Endodermal cell (in vitro differentiated cells): ENCODE data around the gene CTTN. TPM values are rescaled to one million over a fixed set of nuclear protein-coding genes. Genes with fewer than 3 reads are reported as not detected.

Experiments
- DNase-seq: peaks from one replicate; pipeline ENCODE4 v3.0.0-alpha.2; 2017
- H3K27ac ChIP-seq: 2 replicates; pipeline ENCODE4 v1.5.1; 2013; ENCODE audit warnings: mild to moderate bottlenecking, low read depth, low read length, moderate library complexity
- H3K27me3 ChIP-seq: 2 replicates; pipeline ENCODE4 v1.6.1; 2013; ENCODE audit warnings: mild to moderate bottlenecking, low read length, moderate library complexity; ENCODE audit not compliant: insufficient read depth, control insufficient read depth, poor library complexity, severe bottlenecking
- H3K36me3 ChIP-seq: 2 replicates; pipeline ENCODE4 v1.7.0; 2013; ENCODE audit warnings: mild to moderate bottlenecking, low read length, moderate library complexity; ENCODE audit not compliant: control insufficient read depth, insufficient read depth
- H3K4me1 ChIP-seq: one replicate; pipeline ENCODE4 v1.7.0; 2013; ENCODE audit warnings: low read length; ENCODE audit not compliant: control insufficient read depth, insufficient read depth
- H3K4me3 ChIP-seq: 2 replicates; pipeline ENCODE4 v1.5.1; 2013; ENCODE audit warnings: mild to moderate bottlenecking, low read length, moderate library complexity
- H3K9ac ChIP-seq: 2 replicates; pipeline ENCODE4 v1.6.1; 2013; ENCODE audit warnings: mild to moderate bottlenecking, low read length, moderate library complexity; ENCODE audit not compliant: poor library complexity, severe bottlenecking; ENCODE audit errors: extremely low read depth
- H3K9me3 ChIP-seq: 2 replicates; pipeline ENCODE4 v1.6.1; 2013; ENCODE audit warnings: mild to moderate bottlenecking, low read length, moderate library complexity; ENCODE audit not compliant: control insufficient read depth
- H3K27ac Mint-ChIP-seq: 2 replicates; pipeline ENCODE4 v1.8.0; 2020; ENCODE audit warnings: mixed read lengths
- H3K27me3 Mint-ChIP-seq: 2 replicates; pipeline ENCODE4 v1.8.0; 2021; ENCODE audit warnings: mild to moderate bottlenecking, mixed read lengths; ENCODE audit not compliant: insufficient read depth
- H3K36me3 Mint-ChIP-seq: 2 replicates; pipeline ENCODE4 v1.8.0; 2020; ENCODE audit warnings: low read depth, mixed read lengths
- H3K4me1 Mint-ChIP-seq: 2 replicates; pipeline ENCODE4 v1.8.0; 2020; ENCODE audit warnings: mixed read lengths
- H3K4me3 Mint-ChIP-seq: 2 replicates; pipeline ENCODE4 v1.8.0; 2020; ENCODE audit warnings: mild to moderate bottlenecking, moderate library complexity, mixed read lengths
- H3K9me3 Mint-ChIP-seq: 2 replicates; pipeline ENCODE4 v1.8.0; 2020; ENCODE audit warnings: mild to moderate bottlenecking, mixed read lengths
- WGBS, 2 experiments: methylation state at CpG; one replicate each; pipeline versions ENCODE4 v1.1.5 to v1.1.7; 2013; ENCODE audit warnings: missing lambda C conversion rate in 2 of 2, mixed read lengths in 1 of 2; ENCODE audit not compliant: insufficient coverage in 1 of 2, insufficient read length in 1 of 2; 5-methylcytosine and 5-hydroxymethylcytosine counted together
- total RNA-seq, 2 donors: library from RNA; stranded (reverse); fragmentation: NEBNext Ultra II Directional in 1 of 2; extraction: Animal tissue kit (Norgen Biotek cat#: 25700) in 1 of 2; gene quantifications; 2 replicates in 1 of 2; 3 replicates in 1 of 2; pipeline ENCODE4 v1.2.1, GENCODE V29; 2021
- TF ChIP-seq, protein P1 (sequence below): fragments of 200-600 bp; sonication (generic); conservative IDR thresholded peaks from 2 replicates; pipeline ENCODE4 v1.5.0; 2021; ENCODE audit warnings: antibody characterized with exemption, mild to moderate bottlenecking

CTTN gene
- total RNA-seq, 2 donors from 2014 or later = 282 to 283 TPM

DNA sequence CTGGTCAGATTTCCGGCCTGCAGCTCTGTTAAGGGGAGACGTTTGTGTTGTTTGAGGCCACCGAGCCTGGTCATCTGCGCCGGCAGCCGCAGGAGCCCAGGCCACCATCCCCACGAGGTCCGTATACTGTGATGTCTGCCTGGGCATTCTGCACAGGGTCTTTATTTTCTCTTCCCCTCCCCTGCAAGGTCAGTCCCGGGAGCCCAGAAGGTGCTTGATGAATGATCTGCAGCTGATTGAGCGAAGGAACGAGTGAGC lies 45.4 kb downstream of the CTTN start:
- H3K36me3 Mint-ChIP-seq = peaks cover 18% of the 10 kb centered on the region
- H3K9me3 ChIP-seq = peaks cover 5% of the 10 kb centered on the region
- H3K9ac ChIP-seq = no peak overlapping the region
- H3K27me3 Mint-ChIP-seq = no peaks in the 10 kb centered on the region
- H3K4me3 Mint-ChIP-seq = no peak overlapping the region
- 91 to 93% methylated on average over 10 to 11 of the region's 11 CpGs for WGBS, 2 experiments
- TF ChIP-seq, protein P1, sequence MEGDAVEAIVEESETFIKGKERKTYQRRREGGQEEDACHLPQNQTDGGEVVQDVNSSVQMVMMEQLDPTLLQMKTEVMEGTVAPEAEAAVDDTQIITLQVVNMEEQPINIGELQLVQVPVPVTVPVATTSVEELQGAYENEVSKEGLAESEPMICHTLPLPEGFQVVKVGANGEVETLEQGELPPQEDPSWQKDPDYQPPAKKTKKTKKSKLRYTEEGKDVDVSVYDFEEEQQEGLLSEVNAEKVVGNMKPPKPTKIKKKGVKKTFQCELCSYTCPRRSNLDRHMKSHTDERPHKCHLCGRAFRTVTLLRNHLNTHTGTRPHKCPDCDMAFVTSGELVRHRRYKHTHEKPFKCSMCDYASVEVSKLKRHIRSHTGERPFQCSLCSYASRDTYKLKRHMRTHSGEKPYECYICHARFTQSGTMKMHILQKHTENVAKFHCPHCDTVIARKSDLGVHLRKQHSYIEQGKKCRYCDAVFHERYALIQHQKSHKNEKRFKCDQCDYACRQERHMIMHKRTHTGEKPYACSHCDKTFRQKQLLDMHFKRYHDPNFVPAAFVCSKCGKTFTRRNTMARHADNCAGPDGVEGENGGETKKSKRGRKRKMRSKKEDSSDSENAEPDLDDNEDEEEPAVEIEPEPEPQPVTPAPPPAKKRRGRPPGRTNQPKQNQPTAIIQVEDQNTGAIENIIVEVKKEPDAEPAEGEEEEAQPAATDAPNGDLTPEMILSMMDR = no peak
- H3K27ac ChIP-seq = no peak overlapping the region
- no peak for DNase-seq
- no peak overlapping the region for H3K4me3 ChIP-seq
- H3K4me1 Mint-ChIP-seq = no peaks in the 10 kb centered on the region
- H3K4me1 ChIP-seq = no peaks in the 10 kb centered on the region
- peaks cover 5% of the 10 kb centered on the region for H3K36me3 ChIP-seq
- peaks cover 9% of the 10 kb centered on the region for H3K9me3 Mint-ChIP-seq
- H3K27ac Mint-ChIP-seq = no peak overlapping the region
- no peaks in the 10 kb centered on the region for H3K27me3 ChIP-seq

DNA sequence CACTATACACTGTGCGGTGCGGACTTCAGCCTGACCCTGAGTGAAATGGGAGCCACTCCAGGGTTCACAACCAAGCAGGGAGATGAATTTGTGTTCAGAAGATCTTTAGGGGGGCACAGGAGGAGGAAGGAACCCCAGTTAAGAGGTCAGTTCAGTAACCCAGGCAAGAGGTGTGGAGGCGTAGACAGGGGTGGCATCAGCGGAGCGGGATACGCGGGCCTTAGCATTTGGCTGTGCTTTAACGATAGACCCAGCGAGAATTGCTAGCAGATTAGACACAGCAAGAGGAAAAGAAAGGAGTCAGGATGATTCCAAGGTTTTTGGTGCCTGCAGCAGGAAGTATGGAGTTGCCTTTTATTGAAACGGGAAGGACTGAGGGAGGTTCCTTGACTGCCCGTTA lies 46.8 kb downstream of the CTTN start:
- no peaks in the 10 kb centered on the region for H3K4me1 ChIP-seq
- Mint-ChIP-seq H3K36me3 (peaks cover 11% of the 10 kb centered on the region), H3K4me3 (no peak overlapping the region), H3K9me3 (peaks cover 23% of the 10 kb centered on the region), H3K4me1 (no peaks in the 10 kb centered on the region), H3K27ac (no peak overlapping the region), H3K27me3 (no peaks in the 10 kb centered on the region)
- H3K27me3 ChIP-seq = no peaks in the 10 kb centered on the region
- no peak overlapping the region for H3K9ac ChIP-seq
- 97 to 100% methylated on average over 10 to 11 of the region's 11 CpGs for WGBS, 2 experiments
- TF ChIP-seq, protein P1 = no peak
- H3K36me3 ChIP-seq = no peaks in the 10 kb centered on the region
- peaks cover 19% of the 10 kb centered on the region for H3K9me3 ChIP-seq
- H3K4me3 ChIP-seq = no peak overlapping the region
- H3K27ac ChIP-seq = no peak overlapping the region
- DNase-seq = no peak

DNA sequence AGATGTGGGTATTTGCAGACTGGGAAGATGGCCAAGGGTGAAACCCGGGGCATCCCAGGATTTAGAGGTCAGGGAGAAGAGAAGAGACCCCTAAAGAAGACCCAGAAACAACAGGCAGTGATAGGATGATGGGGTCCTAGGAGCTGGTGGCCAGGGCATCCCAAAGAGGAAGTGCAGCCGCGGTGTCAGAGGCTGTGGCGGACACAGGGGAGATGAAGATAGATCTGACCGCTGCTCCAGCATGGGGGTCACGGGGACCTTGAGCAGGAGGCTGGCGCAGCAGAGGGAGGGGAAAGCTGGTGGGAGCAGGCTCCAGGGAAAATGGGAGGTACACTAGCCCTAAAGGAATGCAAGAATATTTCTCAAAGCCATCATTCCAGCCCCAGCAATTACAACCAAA lies 47.3 kb downstream of the CTTN start:
- TF ChIP-seq, protein P1 = no peak
- no peaks in the 10 kb centered on the region for H3K27me3 ChIP-seq
- no peak for DNase-seq
- Mint-ChIP-seq H3K4me1 (no peaks in the 10 kb centered on the region), H3K4me3 (no peak overlapping the region), H3K36me3 (peaks cover 8% of the 10 kb centered on the region), H3K9me3 (peaks cover 28% of the 10 kb centered on the region), H3K27me3 (no peaks in the 10 kb centered on the region), H3K27ac (no peak overlapping the region)
- no peak overlapping the region for H3K4me3 ChIP-seq
- H3K9me3 ChIP-seq = peaks cover 20% of the 10 kb centered on the region
- H3K27ac ChIP-seq = no peak overlapping the region
- H3K4me1 ChIP-seq = no peaks in the 10 kb centered on the region
- H3K9ac ChIP-seq = no peak overlapping the region
- no peaks in the 10 kb centered on the region for H3K36me3 ChIP-seq
- WGBS, 2 experiments = 84 to 95% methylated on average over 7 of the region's 7 CpGs
